NCI-H446 treated with DMSO at 0.1 percent for 48 hours (cell line): Measurements from ENCODE around the gene LHX1.
A peak's percentile ranks its signal among the peaks of the same experiment; 100 is the strongest.

Experiments
- DNase-seq: peaks from one replicate; lab custom pipeline; 2025; lab: John Stamatoyannopoulos, UW

Gene LHX1

DNA sequence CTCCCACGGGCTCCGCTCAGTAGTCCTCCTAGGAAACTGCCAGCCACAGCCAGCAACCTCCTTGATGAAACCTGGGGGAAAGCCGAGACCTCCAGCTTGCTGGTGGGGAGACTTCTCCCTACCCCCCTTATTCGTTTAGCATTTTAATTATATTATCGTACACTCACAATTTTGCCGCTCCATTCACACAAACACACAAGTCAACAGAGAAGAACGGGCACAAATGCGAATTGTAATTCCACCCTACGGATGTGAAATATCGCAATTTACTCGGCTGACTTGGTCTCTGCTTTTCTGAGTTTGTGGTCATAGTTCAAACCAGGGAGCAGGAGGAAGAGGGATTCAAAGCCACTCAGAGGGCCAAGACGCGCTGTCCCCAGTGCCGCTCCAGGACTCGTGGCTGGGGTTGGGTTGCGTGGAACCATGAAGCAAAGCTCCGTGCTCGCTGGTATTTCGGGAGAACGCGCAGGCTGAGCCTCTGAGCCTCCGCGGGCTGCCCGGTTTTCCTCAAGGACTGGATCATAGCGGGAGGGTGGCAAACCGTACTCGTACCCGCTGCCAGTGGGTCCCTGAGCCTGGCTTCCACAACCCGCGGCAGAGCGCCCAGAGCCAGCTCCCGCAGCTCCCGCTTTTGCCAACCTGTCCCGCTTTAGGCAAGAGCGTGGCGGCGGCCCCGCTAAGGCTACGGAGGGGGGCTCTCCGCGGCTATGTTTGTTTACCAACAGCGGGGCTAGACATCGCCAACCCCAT lies 2.0 kb downstream of the LHX1 start:
- DNase-seq: no peak

DNA sequence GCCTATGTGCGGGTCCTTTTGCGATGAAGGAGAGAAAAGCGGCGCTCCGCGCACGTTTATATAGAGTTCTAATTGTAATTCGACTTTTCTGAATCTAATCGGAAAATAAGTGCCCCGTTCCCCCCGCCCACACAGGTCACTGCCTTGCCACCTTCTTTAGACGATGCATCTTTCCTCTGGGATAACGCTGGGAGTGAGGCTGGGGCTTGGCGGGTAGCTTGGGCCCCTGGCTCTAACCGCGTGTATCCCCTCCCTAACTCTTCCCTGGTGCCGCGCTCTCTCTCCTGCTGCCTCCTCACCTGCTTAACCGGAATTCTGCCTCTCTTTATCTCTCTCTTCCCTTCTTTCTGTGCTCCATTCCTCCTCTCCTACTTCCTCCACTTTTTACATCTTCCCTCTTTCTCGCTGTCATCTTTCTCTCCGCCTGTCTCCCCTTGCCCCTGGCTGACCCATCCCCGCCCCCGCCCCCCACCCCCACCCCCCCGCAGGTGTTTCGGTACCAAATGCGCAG lies 2.6 kb downstream of the LHX1 start:
- DNase-seq: no peak

DNA sequence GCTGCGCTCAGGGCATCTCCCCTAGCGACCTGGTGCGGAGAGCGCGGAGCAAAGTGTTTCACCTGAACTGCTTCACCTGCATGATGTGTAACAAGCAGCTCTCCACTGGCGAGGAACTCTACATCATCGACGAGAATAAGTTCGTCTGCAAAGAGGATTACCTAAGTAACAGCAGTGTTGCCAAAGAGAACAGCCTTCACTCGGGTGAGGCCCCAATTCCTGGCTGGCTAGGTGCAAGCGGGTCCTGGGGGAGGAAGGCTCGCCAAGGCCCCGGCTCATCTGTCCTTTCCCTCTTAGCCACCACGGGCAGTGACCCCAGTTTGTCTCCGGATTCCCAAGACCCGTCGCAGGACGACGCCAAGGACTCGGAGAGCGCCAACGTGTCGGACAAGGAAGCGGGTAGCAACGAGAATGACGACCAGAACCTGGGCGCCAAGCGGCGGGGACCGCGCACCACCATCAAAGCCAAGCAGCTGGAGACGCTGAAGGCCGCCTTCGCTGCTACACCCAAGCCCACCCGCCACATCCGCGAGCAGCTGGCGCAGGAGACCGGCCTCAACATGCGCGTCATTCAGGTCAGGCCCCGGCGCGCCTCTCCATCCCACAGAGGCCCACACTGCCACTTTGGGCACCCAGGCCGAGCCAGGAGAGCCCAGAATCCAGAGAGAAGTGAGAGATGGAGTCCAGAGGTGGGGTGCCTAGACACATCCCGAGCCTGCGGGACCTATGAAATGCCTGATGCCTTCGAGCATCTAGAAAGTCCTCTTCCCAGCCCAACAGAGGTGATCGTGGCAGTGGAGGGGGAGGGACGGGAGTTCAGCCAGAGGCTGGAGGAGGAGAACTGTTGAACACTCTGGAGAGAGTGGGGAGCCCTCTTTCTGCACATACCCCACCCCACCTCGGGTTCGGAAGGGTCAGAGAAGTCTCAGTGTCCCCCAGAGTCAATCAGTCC lies 3.3 kb downstream of the LHX1 start:
- DNase-seq: no peak

DNA sequence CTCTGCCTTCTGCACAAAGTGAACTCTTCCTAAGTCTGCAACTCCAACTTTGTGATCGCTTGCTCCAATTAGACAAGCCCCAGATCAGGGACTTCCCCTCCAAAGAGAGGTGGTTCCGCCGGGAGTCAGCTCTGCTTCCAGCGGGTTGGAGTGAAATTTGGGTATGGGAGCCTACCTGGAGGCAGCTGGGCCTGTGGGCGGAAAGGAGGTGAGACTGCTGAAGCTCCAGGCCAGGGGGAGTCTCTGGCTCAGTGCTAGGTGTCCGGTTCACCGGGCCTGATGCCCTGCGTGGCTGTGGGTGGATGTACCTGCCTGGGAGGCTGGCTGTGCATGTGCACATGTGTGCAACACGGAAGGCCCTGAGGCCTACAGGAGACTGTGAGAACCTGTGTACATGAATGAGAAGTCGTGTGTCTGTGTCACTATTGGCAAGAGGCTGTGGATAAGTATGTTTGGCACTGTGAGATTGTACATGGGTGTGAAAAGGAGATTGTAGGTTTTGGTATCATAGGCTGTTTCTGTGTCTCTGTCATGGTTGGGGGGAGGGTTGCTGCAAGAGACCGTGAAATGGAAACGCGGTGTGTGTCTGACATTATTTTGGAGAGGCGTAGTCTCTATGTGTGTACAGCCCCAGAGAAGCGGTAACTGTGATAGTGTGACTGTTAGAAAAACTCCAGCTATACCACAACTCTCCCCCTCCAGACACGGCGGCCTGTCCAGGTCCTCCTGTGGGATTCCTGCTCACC lies 4.2 kb downstream of the LHX1 start:
- DNase-seq: no peak

DNA sequence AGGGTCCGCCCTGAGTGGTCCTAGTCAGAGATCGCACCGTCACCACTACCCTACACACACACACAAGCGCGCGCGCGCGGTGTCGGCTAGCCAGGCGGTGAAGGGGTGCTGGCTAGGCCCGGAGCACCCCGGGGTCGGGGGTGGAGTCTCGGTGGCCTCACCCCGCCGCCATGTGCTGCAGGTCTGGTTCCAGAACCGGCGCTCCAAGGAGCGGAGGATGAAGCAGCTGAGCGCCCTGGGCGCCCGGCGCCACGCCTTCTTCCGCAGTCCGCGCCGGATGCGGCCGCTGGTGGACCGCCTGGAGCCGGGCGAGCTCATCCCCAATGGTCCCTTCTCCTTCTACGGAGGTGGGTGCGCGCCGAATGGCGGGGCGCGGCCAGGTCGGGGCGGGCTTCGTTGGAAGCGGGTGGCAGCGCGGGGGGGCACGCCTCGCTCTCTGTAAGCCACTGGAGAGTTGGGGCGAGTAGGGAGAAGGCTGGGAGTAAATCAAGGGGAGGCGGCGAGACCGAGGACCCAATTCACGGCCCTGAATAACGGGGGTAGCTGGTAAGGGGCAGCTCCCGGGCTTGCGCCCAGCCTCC lies 4.8 kb downstream of the LHX1 start:
- no peak for DNase-seq

DNA sequence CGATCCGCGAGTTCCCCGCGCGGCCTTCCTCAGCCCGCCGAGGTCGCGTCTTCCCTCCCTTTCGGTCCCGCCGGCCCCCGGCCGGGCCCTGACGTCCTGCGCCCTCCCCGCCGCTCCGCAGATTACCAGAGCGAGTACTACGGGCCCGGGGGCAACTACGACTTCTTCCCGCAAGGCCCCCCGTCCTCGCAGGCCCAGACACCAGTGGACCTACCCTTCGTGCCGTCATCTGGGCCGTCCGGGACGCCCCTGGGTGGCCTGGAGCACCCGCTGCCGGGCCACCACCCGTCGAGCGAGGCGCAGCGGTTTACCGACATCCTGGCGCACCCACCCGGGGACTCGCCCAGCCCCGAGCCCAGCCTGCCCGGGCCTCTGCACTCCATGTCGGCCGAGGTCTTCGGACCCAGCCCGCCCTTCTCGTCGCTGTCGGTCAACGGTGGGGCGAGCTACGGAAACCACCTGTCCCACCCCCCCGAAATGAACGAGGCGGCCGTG lies 5.4 kb downstream of the LHX1 start:
- no peak for DNase-seq

DNA sequence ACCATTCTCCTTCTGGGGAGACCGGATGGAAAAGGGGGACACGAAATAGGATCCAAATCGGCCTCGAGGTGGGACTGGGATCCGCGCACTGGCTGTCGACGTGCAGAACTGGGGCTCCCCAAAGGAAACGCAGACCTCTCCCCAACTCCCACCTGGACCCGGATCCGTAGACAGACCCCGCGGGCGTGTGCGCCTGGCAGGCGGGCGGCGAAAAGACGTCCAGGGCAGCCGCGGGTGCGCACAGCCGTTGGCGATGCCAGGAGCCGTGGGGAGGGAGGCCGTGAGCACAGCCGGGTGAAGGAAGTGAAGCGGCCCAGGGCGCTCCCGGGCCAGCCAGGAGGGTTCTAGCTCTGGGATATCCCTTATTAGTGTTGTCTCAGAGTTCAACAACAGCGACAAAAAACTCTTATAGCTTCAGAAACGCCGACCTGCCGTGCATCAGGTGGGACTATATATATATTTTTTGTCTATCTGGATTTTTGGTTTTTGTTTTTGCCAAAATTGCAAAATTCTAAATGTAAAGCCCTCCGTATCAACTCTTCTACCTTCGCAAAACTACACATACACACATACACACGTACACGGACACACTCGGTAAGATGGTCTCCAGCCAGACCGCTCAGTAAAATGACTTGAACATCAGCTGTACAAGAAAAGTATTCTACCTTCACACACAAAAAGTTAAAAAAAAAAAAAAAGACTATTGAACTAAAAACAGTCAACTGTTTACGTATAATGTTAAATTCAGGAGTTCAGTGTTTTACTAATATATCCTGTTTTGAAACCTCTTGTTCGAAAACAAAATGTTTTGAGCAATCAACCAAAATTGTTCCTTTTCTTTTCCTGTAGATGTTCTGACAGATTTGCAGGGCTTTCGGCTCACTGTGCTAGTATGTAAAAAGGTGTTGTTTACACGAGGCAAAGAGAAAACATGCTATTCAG lies 6.2 kb downstream of the LHX1 start:
- DNase-seq: no peak

DNA sequence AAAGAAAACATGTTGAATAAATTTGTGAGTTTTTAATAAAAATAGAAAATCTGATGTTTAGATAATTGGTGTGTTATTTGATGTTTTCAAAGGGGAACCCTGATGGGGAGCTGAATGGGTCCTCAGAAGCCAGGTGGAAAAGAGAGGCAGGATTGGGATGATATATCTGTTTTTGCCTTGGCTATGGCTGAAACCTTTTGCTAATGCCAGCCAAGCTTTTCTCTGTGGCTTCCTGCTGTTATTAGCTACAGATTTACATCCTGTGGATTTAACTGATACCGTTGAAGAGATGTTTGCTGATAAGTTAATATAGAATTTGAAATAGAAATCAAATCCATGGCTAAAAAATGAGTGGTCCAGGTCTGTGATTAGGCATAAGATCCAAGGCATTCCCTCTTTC lies 7.3 kb downstream of the LHX1 start:
- no peak for DNase-seq

DNA sequence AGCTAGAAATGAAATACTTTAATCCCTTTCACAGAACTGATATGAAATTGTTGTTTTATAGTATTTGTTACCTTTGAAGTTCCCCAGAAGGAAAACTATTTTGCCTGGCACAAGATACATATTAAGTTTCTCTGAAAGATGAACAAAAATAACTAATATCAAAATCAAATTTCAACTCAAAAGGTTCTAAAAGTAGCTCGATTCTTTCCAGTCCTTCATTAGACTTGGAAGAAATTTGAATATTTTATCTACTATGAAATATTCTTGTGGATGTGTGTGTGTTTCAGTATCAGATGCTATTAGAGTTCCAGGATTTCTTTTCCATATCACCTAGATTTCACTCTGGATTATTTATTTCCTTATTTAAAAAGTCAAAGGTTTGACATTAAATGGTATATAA lies 7.9 kb downstream of the LHX1 start:
- no peak for DNase-seq

DNA sequence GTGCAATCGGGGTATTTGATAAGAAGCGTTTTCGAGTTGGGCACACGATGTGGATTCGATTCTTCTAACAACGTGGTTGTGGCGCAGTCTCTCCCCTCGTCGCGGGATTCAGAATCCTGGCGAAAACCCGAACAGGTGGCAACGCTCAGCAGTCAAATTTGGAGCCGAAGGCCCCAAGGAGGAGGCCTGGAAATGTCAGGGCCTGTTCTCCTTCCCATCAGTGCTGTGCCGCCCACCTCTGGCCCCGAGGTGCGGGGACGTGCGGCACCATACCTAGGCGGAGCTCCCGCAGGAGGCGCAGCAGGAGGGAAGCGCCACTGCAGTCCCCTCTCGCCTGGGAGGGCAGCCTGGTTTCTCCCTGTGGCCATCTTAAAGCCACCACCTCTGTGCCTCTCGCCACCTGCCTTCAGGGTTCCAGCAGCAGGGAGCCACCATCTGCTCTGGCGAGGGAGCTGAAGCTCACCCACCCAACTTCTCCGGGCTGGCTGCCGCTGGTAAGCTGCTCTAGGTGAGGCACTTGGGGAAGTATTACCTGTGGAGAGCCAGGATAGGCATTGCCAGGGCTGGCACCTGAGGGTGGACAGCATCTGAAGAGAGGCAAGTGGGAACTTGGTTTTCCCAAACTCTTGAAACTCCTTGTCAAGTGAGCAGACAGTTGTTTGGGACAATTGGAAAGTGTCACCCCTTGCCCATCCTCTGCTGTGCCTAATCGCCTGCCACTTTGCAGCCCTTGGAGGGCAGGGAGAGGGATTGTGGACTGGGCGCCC lies 8.9 kb downstream of the LHX1 start:
- DNase-seq: no peak

DNA sequence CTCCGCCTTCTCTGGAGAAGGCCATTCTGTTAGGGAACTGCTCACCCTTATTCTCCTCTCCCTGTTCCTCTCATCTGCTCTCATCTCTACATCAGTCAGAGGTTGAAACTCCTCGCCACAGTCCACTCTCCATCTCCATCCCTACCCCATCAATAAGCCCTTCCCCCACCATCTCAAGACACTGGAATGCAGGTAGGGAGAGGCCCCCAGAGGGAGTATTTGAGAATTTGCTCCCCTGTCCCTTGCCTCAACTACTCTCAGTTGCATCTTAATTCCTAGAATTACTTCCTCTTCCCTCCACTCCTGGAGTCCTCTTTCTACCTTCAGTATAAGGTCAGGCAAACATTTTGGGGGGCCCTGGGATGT lies 9.4 kb downstream of the LHX1 start:
- DNase-seq: no peak

DNA sequence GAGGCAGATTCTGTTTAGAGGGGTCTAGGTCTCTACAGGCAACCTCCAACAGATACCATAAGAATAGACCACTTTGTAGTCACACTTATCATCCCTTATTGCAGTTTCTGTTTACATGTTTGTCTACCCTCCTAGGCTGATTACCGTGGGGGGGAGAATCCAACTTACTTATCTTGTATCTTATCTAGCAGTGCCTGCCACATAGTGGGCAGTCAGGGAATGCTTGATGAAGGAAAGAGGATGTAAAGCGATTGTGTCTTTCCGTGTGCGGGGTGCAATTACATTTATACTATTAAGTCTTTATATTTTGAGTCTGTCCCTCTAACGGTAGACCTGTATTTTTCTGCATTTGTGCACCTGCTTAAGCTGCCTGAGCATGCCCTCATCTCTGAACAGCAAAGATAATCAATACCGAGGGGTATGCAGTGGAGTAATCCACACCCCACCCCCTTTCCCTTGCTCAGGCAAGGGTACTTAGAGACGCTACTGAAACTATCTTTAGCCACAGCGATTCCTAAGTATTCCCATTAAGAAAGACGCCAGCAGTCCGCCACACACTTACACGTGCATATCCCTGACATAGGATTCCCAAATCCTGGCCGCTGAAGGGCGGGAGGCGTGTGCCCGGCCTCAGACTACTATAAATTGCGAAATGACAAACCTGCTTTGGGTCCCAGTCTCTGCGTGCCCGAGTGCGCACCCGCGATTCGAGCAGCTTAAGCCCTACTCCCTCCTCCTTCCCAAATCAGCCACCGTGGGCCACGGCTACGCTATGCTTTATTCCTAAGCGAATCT lies 10.8 kb downstream of the LHX1 start:
- no peak for DNase-seq

DNA sequence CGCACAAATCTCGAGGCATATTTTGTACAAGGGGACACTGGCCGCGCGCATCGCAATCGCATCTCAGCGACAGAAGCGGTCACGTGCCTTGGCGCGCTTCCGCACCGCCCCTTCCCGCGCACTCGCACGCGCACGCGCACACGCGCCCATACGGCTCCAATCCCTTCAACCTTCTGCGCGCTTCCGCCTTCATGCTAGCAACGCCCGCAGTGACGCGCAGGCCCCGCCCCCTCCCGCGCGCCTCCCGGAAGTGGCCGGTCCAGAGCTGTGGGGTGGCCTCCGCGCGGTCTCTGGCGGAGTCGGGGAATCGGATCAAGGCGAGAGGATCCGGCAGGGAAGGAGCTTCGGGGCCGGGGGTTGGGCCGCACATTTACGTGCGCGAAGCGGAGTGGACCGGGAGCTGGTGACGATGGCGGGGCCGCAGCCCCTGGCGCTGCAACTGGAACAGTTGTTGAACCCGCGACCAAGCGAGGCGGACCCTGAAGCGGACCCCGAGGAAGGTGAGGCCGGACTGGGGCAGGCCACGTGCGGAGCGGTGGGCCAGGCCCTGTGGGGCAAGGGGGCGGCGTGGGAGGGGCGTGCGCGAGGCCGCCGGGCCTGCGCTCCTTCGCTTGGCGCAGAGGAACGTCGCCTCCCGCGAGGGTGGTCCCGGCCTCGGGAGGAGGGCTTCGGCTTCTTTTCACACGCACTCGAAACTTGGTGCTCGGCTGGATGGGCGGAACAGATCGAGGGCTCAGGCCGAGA lies 11.6 kb downstream of the LHX1 start, which contains the start of gene AATF:
AATF (plus strand) TSS at position 238 of the 744 bp plus-strand sequence; CDS start at position 410, 172 bp downstream.
- DNase-seq: peak; percentile 78

DNA sequence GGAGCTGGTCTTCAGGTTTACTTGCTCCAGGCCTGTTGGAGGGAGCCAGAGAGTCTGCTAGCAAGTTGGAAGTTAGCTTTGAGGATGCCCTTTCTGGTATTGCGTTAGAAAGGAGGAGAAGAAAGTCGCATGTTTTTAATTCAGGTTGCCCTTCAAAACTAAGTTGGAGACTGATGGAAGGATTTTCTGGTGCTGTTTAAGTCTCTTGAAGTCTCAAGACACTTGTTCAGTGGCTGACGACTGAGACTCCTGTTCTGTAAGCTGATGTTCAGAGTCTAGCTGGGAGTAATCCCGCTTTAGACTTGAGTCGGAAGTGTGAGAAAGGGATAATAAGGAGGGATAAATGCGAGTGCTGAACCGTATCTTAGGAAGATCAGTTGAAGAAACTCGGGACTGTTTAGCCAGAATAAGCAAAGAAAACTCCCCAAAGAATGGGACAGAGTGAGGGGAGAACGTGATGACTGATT lies 12.2 kb downstream of the LHX1 start:
- DNase-seq: no peak

DNA sequence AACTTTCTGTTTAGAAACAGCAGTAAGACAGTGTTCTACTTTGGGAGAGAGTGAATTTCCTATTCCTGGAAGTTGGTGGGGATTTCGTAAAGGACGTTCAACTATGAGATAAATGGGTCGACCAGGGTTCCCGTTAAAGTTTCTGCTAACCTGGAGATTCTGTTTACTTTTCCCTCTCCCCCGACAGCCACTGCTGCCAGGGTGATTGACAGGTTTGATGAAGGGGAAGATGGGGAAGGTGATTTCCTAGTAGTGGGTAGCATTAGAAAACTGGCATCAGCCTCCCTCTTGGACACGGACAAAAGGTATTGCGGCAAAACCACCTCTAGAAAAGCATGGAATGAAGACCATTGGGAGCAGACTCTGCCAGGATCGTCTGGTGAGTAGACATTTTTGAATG lies 12.8 kb downstream of the LHX1 start:
- no peak for DNase-seq

DNA sequence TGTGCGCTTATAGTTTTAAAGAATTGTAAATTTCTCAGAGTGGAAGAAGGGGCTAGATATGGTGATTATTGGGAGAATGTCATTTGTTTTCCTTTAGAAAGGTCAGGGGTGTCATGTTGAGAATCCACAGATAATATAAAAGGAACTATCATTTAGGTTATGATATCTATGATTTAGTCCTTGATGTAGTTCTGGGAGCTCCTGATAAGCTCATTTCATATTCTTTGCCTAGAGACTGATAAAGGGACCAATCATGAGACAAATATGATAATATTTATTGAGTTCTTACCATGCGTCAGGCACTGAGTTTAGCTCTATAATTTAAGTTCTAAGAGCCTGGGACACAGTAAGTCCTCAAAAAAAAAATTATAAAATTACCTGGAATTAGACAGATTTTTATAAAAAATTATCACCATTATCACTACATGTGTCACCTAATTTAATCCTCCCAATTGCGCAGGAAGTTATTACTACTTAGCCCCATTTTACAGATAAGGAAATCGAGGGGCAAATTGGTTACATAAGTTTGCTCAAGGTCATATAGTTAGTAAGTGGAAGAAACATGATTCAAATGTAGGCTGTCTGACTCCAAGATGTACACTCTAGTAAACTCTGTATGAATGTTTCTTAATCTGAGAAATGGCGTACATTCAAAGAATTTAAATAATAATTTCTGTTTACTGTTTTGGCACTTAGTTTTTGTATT lies 14.0 kb downstream of the LHX1 start:
- DNase-seq: no peak

DNA sequence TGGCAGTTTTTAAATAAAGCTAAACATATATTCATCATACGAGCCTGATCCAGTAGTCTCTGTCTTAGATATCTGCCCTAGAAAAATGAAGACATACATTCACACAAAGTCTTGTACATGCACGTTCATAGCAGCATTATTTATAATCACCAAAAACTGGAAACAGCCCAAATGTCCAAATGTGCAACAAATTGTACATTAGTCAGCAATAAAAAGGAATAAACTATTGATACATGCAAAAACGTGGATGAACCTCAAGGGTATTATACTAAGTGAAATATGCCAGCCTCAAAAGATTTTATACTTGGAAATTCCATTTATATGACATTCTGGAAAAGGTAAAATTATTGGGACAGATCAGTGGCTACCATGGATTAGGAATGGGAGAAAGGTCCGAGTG lies 34.2 kb downstream of the LHX1 start:
- DNase-seq: no peak
